ENCODE results near the gene GRAMD2B.

DNA sequence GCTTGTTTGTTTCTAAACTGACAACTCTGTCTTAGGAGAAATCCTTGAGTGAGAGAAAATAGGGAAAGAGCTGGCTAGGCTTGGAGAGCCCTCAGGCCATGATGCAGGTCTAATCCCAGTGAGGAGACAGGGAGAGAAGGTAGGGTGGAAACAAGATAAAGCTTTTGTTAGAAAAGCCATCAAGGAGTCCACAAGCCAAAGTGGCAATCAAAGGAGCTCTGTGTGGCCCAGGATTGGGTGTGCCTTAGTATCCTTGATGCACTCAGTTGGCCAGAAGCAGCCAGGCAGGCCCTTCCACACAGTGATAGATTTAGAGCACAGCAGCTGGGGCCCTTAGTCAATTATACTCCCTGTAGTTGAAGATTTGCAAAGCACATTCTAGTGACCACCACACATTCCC is 97.9 kb downstream of the GRAMD2B start:
- TF ChIP-seq, protein P1, sequence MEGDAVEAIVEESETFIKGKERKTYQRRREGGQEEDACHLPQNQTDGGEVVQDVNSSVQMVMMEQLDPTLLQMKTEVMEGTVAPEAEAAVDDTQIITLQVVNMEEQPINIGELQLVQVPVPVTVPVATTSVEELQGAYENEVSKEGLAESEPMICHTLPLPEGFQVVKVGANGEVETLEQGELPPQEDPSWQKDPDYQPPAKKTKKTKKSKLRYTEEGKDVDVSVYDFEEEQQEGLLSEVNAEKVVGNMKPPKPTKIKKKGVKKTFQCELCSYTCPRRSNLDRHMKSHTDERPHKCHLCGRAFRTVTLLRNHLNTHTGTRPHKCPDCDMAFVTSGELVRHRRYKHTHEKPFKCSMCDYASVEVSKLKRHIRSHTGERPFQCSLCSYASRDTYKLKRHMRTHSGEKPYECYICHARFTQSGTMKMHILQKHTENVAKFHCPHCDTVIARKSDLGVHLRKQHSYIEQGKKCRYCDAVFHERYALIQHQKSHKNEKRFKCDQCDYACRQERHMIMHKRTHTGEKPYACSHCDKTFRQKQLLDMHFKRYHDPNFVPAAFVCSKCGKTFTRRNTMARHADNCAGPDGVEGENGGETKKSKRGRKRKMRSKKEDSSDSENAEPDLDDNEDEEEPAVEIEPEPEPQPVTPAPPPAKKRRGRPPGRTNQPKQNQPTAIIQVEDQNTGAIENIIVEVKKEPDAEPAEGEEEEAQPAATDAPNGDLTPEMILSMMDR (IDR thresholded peaks at IDR 0.05 in 2 of 3, conservative IDR thresholded peaks at IDR 0.05 in 1 of 3; ENCODE audit: borderline replicate concordance in 1 of 3, insufficient read depth in 1 of 3, low read depth in 2 of 3, low read length in 2 of 3), result no peak
- TF ChIP-seq SIN3A (IDR thresholded peaks at IDR 0.05; ENCODE audit: low read depth) (no peak), ATF3 (IDR thresholded peaks at IDR 0.05) (no peak), POLR2A (IDR thresholded peaks at IDR 0.05; ENCODE audit: borderline replicate concordance, extremely low read depth, insufficient read depth, insufficient read length) (no peak), EZH2 (IDR thresholded peaks at IDR 0.05) (no peak), CEBPB (IDR thresholded peaks at IDR 0.05; ENCODE audit: low read depth) (no peak), ZBTB33 (IDR thresholded peaks at IDR 0.05; ENCODE audit: extremely low read depth, insufficient replicate concordance, low read length) (no peak), EZH2phosphoT487 (IDR thresholded peaks at IDR 0.05; ENCODE audit: borderline replicate concordance) (no peak), TCF7L2 (IDR thresholded peaks at IDR 0.05; ENCODE audit: borderline replicate concordance, extremely low read depth, insufficient read depth, insufficient read length) (no peak), CBX3 (IDR thresholded peaks at IDR 0.05; ENCODE audit: low read depth) (no peak)
- TF ChIP-seq, protein P2, sequence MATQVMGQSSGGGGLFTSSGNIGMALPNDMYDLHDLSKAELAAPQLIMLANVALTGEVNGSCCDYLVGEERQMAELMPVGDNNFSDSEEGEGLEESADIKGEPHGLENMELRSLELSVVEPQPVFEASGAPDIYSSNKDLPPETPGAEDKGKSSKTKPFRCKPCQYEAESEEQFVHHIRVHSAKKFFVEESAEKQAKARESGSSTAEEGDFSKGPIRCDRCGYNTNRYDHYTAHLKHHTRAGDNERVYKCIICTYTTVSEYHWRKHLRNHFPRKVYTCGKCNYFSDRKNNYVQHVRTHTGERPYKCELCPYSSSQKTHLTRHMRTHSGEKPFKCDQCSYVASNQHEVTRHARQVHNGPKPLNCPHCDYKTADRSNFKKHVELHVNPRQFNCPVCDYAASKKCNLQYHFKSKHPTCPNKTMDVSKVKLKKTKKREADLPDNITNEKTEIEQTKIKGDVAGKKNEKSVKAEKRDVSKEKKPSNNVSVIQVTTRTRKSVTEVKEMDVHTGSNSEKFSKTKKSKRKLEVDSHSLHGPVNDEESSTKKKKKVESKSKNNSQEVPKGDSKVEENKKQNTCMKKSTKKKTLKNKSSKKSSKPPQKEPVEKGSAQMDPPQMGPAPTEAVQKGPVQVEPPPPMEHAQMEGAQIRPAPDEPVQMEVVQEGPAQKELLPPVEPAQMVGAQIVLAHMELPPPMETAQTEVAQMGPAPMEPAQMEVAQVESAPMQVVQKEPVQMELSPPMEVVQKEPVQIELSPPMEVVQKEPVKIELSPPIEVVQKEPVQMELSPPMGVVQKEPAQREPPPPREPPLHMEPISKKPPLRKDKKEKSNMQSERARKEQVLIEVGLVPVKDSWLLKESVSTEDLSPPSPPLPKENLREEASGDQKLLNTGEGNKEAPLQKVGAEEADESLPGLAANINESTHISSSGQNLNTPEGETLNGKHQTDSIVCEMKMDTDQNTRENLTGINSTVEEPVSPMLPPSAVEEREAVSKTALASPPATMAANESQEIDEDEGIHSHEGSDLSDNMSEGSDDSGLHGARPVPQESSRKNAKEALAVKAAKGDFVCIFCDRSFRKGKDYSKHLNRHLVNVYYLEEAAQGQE (IDR thresholded peaks at IDR 0.05; ENCODE audit: low read depth), result no peak
